Ascending aorta (tissue), 2 donors: ENCODE data around the gene AKAP7. TPM values are rescaled to one million over a fixed set of nuclear protein-coding genes. Genes with fewer than 3 reads are reported as not detected.
"Not testable (repeated sequence)": the region's sequence is repeated elsewhere in the genome, so short reads cannot be mapped to it uniquely, and the experiment has no call there.

Experiments used
- DNase-seq, 2 donors: peaks; one replicate each; pipeline ENCODE4 v3.0.0-alpha.2; 2019; ENCODE audit warnings: low spot score in 2 of 2
- H3K27ac ChIP-seq, 2 donors: fragments of 200-600 bp; sonication (generic); one replicate each; pipeline ENCODE4 v1.5.1; 2016 to 2017; ENCODE audit warnings: mild to moderate bottlenecking in 1 of 2
- H3K27me3 ChIP-seq: fragments of 200-600 bp; sonication (generic); one replicate; pipeline ENCODE4 v1.5.1; 2017
- H3K36me3 ChIP-seq, 2 donors: fragments of 200-600 bp; sonication (generic); one replicate each; pipeline ENCODE4 v1.5.1; 2016
- H3K4me1 ChIP-seq, 2 donors: fragments of 200-600 bp; sonication (generic); one replicate each; pipeline ENCODE4 v1.5.1; 2016 to 2017; ENCODE audit warnings: mild to moderate bottlenecking in 1 of 2
- H3K4me3 ChIP-seq, 2 donors: fragments of 200-600 bp; sonication (generic); one replicate each; pipeline ENCODE4 v1.5.1; 2016 to 2017; ENCODE audit warnings: mild to moderate bottlenecking in 1 of 2
- H3K9me3 ChIP-seq, 2 donors: fragments of 200-600 bp; sonication (generic); one replicate each; pipeline ENCODE4 v1.5.1; 2016
- intact Hi-C: fragments of 100-400 bp; cut with DNase I; formaldehyde crosslinking; loops from one replicate; pipeline ENCODE4 v1.15.1; 2023
- total RNA-seq: library from RNA; depleted of rRNA; stranded (reverse); fragments of >200 nt; gene quantifications from one replicate; pipeline ENCODE4 v1.1.0, GENCODE V29; 2016
- TF ChIP-seq, protein P1 (sequence below), 3 experiments: fragments of 200-600 bp in 2 of 3; fragments of 450-650 bp in 1 of 3; sonication (generic) in 2 of 3; IDR thresholded peaks; one replicate each; pipeline ENCODE4 v1.5.1; 2016 to 2019; ENCODE audit warnings: antibody characterized with exemption in 3 of 3, mild to moderate bottlenecking in 1 of 3, moderate library complexity in 1 of 3

Gene AKAP7
- total RNA-seq, 1 donor from 2014 or later: 1.3 TPM

DNA sequence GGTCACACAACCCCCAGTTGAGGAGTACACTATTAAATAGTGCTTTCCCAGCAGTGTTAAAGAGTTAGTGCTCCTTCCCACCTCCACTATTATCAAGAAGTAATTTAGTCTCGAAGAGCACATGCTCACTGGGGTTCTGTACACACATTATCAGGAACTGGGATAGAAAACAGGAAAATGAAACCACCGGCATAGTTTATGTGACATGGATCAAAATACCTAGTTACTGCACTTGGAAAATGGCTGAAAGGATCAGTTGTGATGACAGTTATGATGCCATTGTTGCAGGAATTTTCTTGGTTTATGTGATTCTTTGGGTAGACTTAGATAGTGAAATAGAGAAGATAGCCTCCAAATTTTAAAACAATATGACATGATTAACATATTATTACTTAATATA is 152.9 kb downstream of the AKAP7 start:
- TF ChIP-seq, protein P1, sequence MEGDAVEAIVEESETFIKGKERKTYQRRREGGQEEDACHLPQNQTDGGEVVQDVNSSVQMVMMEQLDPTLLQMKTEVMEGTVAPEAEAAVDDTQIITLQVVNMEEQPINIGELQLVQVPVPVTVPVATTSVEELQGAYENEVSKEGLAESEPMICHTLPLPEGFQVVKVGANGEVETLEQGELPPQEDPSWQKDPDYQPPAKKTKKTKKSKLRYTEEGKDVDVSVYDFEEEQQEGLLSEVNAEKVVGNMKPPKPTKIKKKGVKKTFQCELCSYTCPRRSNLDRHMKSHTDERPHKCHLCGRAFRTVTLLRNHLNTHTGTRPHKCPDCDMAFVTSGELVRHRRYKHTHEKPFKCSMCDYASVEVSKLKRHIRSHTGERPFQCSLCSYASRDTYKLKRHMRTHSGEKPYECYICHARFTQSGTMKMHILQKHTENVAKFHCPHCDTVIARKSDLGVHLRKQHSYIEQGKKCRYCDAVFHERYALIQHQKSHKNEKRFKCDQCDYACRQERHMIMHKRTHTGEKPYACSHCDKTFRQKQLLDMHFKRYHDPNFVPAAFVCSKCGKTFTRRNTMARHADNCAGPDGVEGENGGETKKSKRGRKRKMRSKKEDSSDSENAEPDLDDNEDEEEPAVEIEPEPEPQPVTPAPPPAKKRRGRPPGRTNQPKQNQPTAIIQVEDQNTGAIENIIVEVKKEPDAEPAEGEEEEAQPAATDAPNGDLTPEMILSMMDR (IDR thresholded peaks at IDR 0.05): no peak
- Histone ChIP-seq H3K36me3 (no peaks in the 10 kb centered on the region), H3K27me3 (no peaks in the 10 kb centered on the region), H3K4me1 (no peaks in the 10 kb centered on the region), H3K27ac (no peak overlapping the region), H3K9me3 (no peaks in the 10 kb centered on the region), H3K4me3 (no peak overlapping the region)
- DNase-seq: no peak
- intact Hi-C loops: no loop called here

DNA sequence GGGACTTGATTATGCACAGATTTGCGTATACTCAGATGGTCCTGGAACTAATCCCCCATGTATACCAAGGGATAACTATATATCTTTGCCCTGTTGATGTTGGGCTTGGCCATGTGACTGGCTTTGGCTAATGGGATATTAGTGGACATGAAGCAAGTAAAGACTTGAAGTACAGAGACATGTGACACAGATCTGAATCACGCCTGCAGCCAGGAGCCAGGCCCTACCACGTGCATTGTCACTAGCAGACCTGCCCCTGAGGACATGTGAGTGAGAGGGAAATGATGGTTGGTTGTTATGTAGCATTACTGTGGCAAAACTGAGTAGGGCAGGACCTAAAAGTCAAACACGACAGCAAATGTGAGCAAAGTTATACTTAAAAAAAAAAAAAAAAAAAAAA is 155.7 kb downstream of the AKAP7 start:
- TF ChIP-seq, protein P1 (IDR thresholded peaks at IDR 0.05): no peak
- no peaks in the 10 kb centered on the region for H3K9me3 ChIP-seq
- intact Hi-C loops: no loop called here
- no peak overlapping the region for H3K27ac ChIP-seq
- H3K4me1 ChIP-seq: no peaks in the 10 kb centered on the region
- H3K4me3 ChIP-seq: no peak overlapping the region
- H3K27me3 ChIP-seq: no peaks in the 10 kb centered on the region
- no peak for DNase-seq
- no peaks in the 10 kb centered on the region for H3K36me3 ChIP-seq

- no peaks in the 10 kb centered on the region for H3K4me1 ChIP-seq
- no peak overlapping the region for H3K27ac ChIP-seq
- intact Hi-C loops: no loop called here
- H3K4me3 ChIP-seq: no peak overlapping the region
- H3K36me3 ChIP-seq: no peaks in the 10 kb centered on the region
- H3K27me3 ChIP-seq: no peaks in the 10 kb centered on the region
- no peaks in the 10 kb centered on the region for H3K9me3 ChIP-seq
- DNase-seq: no peak
- TF ChIP-seq, protein P1 (IDR thresholded peaks at IDR 0.05): no peak
Measured at GRCh38 chr6:131292145-131292938, 157.1 kb downstream of the AKAP7 start.

DNA sequence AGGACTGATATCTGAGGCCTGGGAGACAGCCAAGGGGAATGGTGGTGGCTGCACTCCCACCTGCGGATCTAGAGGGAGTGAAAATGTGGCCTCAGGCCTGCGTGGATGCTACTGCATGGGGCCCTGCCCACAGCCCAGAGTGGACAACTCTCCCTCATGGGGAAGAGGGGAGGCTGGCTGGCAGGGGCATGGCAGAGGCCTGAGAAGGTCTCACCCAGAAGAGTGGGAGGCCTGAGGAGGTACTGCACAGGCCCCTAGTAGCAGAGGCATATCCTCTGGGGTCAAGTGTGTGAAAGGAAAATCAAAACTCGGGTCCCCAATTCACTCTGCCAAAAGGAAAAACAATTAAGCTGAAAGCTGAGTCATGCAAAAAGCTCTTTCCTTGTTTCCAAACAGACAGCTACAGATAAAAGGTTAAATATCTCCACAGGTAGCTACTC is 158.2 kb downstream of the AKAP7 start:
- no peak for DNase-seq
- Histone ChIP-seq H3K27me3 (no peaks in the 10 kb centered on the region), H3K27ac (no peak overlapping the region), H3K9me3 (no peaks in the 10 kb centered on the region), H3K36me3 (no peaks in the 10 kb centered on the region), H3K4me1 (no peaks in the 10 kb centered on the region), H3K4me3 (no peak overlapping the region)
- TF ChIP-seq, protein P1 (IDR thresholded peaks at IDR 0.05): no peak
- intact Hi-C loops: no loop called here

DNA sequence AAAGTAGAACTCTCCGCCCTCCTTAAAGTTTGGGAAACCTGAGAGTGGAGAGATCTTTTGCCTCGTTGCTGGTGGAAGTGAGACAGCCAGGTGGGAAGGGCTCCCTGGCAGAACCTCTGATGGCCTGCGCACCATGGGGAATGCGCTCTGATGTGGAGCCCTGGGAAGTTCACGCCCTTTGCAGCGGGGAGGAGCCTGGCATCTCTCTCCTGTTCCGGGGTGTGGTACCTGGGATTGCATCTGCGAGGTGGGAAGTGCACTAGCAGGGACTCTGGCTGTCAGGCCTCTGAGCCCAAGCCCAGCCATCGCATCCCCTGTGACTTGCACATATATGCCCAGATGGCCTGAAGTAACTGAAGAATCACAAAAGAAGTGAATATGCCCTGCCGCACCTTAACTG is 159.8 kb downstream of the AKAP7 start:
- DNase-seq: no peak
- Histone ChIP-seq H3K4me1 (no peaks in the 10 kb centered on the region), H3K36me3 (no peaks in the 10 kb centered on the region), H3K4me3 (no peak overlapping the region), H3K9me3 (no peaks in the 10 kb centered on the region), H3K27ac (no peak overlapping the region), H3K27me3 (no peaks in the 10 kb centered on the region)
- TF ChIP-seq, protein P1 (IDR thresholded peaks at IDR 0.05): no peak
- intact Hi-C loops: no loop called here

DNA sequence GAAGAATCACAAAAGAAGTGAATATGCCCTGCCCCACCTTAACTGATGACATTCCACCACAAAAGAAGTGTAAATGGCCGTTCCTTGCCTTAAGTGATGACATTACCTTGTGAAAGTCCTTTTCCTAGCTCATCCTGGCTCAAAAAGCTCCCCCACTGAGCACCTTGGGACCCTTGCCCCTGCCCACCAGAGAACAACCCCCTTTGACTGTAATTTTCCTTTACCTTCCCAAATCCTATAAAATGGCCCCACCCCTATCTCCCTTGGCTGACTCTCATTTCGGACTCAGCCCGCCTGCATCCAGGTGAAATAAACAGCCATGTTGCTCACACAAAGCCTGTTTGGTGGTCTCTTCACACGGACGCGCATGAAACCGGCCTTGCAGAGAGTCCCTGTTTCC is 165.6 kb downstream of the AKAP7 start:
- H3K27ac ChIP-seq, H3K4me1 ChIP-seq, H3K4me3 ChIP-seq, H3K9me3 ChIP-seq, intact Hi-C loops, H3K27me3 ChIP-seq, H3K36me3 ChIP-seq, DNase-seq: not testable (repeated sequence)
